ENCODE results near the gene ST3GAL5. TPM values are rescaled to one million over a fixed set of nuclear protein-coding genes. Genes with fewer than 3 reads are reported as not detected.

Gene ST3GAL5
- total RNA-seq, 2 donors from 2014 or later, result 5.5 to 20.4 TPM

DNA sequence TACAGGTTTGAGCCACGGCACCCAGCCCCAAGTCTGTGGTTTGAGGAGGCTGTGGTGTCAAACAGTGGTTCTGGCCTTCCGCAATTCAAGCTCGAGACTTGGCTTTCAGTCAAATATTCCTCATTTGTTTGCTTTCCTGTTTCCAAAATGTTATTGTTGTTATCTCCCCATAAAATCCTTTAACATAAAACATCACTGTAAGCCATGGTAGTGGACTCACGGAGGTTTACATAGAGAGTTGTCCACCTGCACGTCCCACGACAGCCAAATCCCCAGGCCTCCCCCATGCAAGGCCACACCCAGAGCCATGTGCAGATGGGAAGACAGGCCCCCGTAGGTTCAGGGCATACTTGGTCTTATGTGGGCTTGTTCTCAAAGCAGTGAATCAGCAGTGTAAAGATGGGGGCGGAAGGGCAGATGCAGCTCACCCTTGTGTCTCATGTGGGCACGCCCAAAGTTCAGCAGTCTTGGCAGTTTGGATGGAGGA lies 18.9 kb upstream of the ST3GAL5 start:
- Histone ChIP-seq H3K36me3 (no peaks in the 10 kb centered on the region), H3K9me3 (no peaks in the 10 kb centered on the region), H3K27me3 (no peaks in the 10 kb centered on the region), H3K4me3 (no peak overlapping the region), H3K4me1 (no peaks in the 10 kb centered on the region), H3K27ac (no peak overlapping the region)
- TF ChIP-seq, protein P1, sequence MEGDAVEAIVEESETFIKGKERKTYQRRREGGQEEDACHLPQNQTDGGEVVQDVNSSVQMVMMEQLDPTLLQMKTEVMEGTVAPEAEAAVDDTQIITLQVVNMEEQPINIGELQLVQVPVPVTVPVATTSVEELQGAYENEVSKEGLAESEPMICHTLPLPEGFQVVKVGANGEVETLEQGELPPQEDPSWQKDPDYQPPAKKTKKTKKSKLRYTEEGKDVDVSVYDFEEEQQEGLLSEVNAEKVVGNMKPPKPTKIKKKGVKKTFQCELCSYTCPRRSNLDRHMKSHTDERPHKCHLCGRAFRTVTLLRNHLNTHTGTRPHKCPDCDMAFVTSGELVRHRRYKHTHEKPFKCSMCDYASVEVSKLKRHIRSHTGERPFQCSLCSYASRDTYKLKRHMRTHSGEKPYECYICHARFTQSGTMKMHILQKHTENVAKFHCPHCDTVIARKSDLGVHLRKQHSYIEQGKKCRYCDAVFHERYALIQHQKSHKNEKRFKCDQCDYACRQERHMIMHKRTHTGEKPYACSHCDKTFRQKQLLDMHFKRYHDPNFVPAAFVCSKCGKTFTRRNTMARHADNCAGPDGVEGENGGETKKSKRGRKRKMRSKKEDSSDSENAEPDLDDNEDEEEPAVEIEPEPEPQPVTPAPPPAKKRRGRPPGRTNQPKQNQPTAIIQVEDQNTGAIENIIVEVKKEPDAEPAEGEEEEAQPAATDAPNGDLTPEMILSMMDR (IDR thresholded peaks at IDR 0.05), result no peak
- no peak for DNase-seq (ENCODE audit: low spot score)

DNA sequence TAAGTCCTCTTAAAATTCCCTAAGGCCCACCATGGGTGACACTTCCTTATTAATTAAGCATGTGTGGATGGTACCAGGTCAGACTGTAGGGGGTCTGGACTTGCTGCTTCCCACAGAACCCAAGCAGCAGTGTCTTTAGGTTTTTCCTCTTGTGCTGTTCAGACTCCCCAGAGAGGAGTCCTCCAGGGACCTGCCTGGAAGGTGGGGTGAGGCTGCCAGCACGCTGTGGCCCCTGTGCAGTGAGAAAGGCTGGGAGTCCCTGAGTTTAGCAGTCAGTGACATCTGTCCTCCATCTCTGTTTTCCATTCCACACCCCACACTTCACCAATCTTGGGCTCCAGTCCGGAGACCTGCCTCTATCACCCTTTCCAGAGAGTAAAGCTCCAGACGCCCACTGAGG lies 18.0 kb upstream of the ST3GAL5 start:
- no peak overlapping the region for H3K4me3 ChIP-seq
- no peak overlapping the region for H3K27ac ChIP-seq
- H3K4me1 ChIP-seq, result no peaks in the 10 kb centered on the region
- H3K27me3 ChIP-seq, result no peaks in the 10 kb centered on the region
- no peak for DNase-seq (ENCODE audit: low spot score)
- TF ChIP-seq, protein P1 (IDR thresholded peaks at IDR 0.05), result no peak
- no peaks in the 10 kb centered on the region for H3K9me3 ChIP-seq
- no peaks in the 10 kb centered on the region for H3K36me3 ChIP-seq

DNA sequence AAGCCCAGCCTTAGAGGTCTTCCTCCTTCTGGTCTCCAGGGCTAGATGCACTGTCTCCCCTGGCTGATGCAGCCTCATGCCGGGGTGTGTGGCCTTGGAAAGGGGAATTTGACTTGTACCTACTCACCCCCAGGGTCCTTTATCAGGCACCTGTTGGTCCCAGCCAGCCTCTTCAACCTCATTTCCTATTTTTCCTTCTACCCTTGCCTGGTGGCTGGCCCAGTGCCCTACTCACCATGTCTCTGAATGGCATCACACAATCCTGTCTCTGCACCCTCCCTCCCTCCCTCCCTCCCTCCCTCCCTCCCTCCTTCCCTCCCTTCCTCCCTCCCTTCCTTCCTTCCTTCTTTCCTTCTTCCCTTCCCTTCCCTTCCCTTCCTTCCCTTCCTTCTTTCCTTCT lies 17.1 kb upstream of the ST3GAL5 start:
- Histone ChIP-seq H3K4me1 (no peaks in the 10 kb centered on the region), H3K4me3 (no peak overlapping the region), H3K36me3 (no peaks in the 10 kb centered on the region), H3K9me3 (no peaks in the 10 kb centered on the region), H3K27ac (peak overlapping the region; percentile 2 to 58), H3K27me3 (no peaks in the 10 kb centered on the region)
- TF ChIP-seq, protein P1 (IDR thresholded peaks at IDR 0.05), result no peak
- no peak for DNase-seq (ENCODE audit: low spot score)

DNA sequence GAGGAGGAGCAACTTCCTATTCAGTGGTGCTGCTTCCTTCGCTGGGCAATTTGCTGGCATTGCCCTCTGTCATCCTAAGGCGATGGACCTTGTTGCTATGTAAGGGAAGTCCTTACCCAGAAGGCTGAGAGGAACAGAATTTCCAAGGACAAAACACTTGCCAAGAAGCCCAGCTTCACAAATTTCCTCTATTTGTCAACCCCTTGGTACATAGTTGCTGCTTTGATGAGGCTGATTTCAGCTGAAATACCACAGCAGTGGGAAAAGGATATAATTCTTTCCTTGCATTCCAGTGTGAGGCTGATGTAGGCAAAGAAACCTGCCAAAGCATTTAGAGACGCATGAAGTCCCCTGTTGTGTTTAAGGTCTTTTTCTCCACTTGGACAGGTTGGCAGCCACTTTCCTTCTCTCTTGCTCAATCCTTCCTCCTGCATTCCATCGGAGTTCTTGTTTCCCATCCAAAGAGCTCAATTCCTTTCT lies 16.4 kb upstream of the ST3GAL5 start:
- Histone ChIP-seq H3K4me3 (no peak overlapping the region), H3K36me3 (no peaks in the 10 kb centered on the region), H3K9me3 (no peaks in the 10 kb centered on the region), H3K4me1 (no peaks in the 10 kb centered on the region), H3K27ac (peak overlapping the region; percentile 2 to 58), H3K27me3 (no peaks in the 10 kb centered on the region)
- TF ChIP-seq, protein P1 (IDR thresholded peaks at IDR 0.05), result no peak
- DNase-seq (ENCODE audit: low spot score), result no peak

DNA sequence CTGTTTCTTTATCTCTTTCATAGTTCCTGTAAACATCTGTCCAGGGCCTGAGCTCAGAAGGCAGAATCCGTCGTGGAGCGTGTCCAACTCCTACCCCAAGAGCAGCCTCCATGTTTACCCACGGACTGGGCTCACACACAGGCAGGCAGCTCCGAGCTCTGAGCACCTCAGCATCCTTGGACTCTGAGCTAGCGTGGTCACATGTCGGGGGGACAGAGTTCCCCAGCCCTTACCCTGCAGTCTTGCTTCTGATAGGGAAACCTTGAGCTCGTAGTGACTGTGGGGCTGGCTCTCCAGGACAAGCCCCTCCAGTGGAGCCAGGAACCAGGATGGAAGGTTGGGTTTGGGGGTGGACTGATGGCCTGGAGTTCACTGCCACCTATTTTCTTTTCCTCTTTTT lies 15.1 kb upstream of the ST3GAL5 start:
- H3K4me3 ChIP-seq, result no peak overlapping the region
- no peak overlapping the region for H3K27ac ChIP-seq
- H3K36me3 ChIP-seq, result no peaks in the 10 kb centered on the region
- no peaks in the 10 kb centered on the region for H3K9me3 ChIP-seq
- no peaks in the 10 kb centered on the region for H3K4me1 ChIP-seq
- TF ChIP-seq, protein P1 (IDR thresholded peaks at IDR 0.05), result no peak
- H3K27me3 ChIP-seq, result no peaks in the 10 kb centered on the region
- DNase-seq (ENCODE audit: low spot score), result no peak

DNA sequence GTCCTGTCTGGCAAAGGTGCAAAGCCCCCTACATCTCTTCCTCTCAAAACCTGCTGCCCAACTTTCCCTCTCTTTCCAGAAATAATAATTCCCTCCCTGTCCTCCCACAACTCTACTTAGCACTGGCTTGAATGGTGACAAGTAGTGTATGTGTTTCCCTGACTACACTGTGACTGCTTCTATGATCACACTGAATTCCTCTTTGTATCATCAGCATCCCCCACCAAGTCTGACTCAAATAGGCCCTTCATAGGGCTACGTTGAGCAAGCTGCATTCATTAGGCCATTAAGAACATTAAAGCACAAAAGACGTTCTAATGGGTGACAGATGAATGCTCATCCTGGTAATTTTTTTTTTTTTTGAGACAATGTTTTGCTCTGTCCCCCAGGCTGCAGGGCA lies 13.7 kb upstream of the ST3GAL5 start:
- no peak for DNase-seq (ENCODE audit: low spot score)
- Histone ChIP-seq H3K27ac (no peak overlapping the region), H3K9me3 (no peaks in the 10 kb centered on the region), H3K27me3 (no peaks in the 10 kb centered on the region), H3K4me3 (no peak overlapping the region), H3K4me1 (no peaks in the 10 kb centered on the region), H3K36me3 (no peaks in the 10 kb centered on the region)
- TF ChIP-seq, protein P1 (IDR thresholded peaks at IDR 0.05), result no peak
